Aorta (tissue), 5 donors: ENCODE data around the gene MACROH2A1. TPM values are rescaled to one million over a fixed set of nuclear protein-coding genes. Genes with fewer than 3 reads are reported as not detected.
A peak's percentile ranks its signal among the peaks of the same experiment; 100 is the strongest.

Experiments used
- ATAC-seq: fragments of 200-7000 bp; cut with Tn5 transposase; one replicate; pipeline ENCODE4 v1.9.1; 2022; ENCODE audit warnings: moderate library complexity; ENCODE audit not compliant: low FRiP score
- DNase-seq, 2 donors: peaks; one replicate each; pipeline ENCODE4 v3.0.0-alpha.2; 2020
- H3K27ac ChIP-seq, 2 donors: one replicate each; pipeline ENCODE4 v1.5.1; 2013; ENCODE audit warnings: low read length in 2 of 2, mild to moderate bottlenecking in 2 of 2, moderate library complexity in 2 of 2, control low read depth in 1 of 2, inconsistent platforms in 1 of 2, low read depth in 1 of 2
- H3K27me3 ChIP-seq, 2 donors: one replicate each; pipeline ENCODE4 v1.6.1; 2013; ENCODE audit warnings: control low read depth in 1 of 2, low read length in 1 of 2, mild to moderate bottlenecking in 1 of 2, moderate library complexity in 1 of 2; ENCODE audit not compliant: insufficient read depth in 2 of 2, control insufficient read depth in 1 of 2
- H3K36me3 ChIP-seq, 2 donors: one replicate each; pipeline ENCODE4 v1.6.1; 2013; ENCODE audit warnings: control low read depth in 1 of 2, low read length in 1 of 2, mild to moderate bottlenecking in 1 of 2; ENCODE audit not compliant: insufficient read depth in 2 of 2, control insufficient read depth in 1 of 2
- H3K4me1 ChIP-seq, 2 donors: one replicate each; pipeline ENCODE4 v1.6.1; 2013; ENCODE audit warnings: low read length in 2 of 2, control low read depth in 1 of 2, mild to moderate bottlenecking in 1 of 2, moderate library complexity in 1 of 2; ENCODE audit not compliant: insufficient read depth in 2 of 2, control insufficient read depth in 1 of 2
- H3K4me3 ChIP-seq, 2 donors: one replicate each; pipeline ENCODE4 v1.5.1; 2013; ENCODE audit warnings: low read length in 2 of 2, control low read depth in 1 of 2, mild to moderate bottlenecking in 1 of 2
- H3K9me3 ChIP-seq: one replicate; pipeline ENCODE4 v1.6.1; 2013; ENCODE audit warnings: mild to moderate bottlenecking, low read length; ENCODE audit not compliant: control insufficient read depth
- WGBS, 2 donors: extraction: QIAGEN DNeasy Blood & Tissue Kit; methylation state at CpG; one replicate each; pipeline ENCODE4 v1.1.7; 2013; 5-methylcytosine and 5-hydroxymethylcytosine counted together
- intact Hi-C, 2 donors: fragments of 100-400 bp; cut with DNase I; formaldehyde crosslinking; loops; one replicate each; pipeline versions ENCODE4 v1.14.2 to v1.15.0; 2022
- polyA plus RNA-seq, 2 donors: library from polyadenylated mRNA; stranded (reverse); fragments of 200-250 nt; gene quantifications; one replicate each; pipeline ENCODE4 v1.2.3, GENCODE V29; 2013
- total RNA-seq, 2 donors: library from RNA; stranded (reverse); fragmentation: NEBNext Ultra II Directional; extraction: Animal tissue kit (Norgen Biotek cat#: 25700); gene quantifications; one replicate each; pipeline ENCODE4 v1.2.1, GENCODE V29; 2021
- donor health status: healthy with polysubstance abuse.
- donor health status: Bipolar disorder and iron deficiency.
- donor health status: DM: no; HTN: no; CAD: no.
- donor health status: DM: no; HTN: no; CAD: no.
- donor health status: DM: yes; HTN: yes; CAD: no.

The MACROH2A1 gene
- total and polyA plus RNA-seq, 4 donors = 79.6 to 113 (median 106) TPM

- intact Hi-C loops = loop anchor here in 1 of 2 donors (10.0 kb wide), 1 partner anchor 295 kb away; no protein-coding TSS in a partner anchor
- Histone ChIP-seq H3K9me3 (no peaks in the 10 kb centered on the region), H3K4me3 (no peak overlapping the region), H3K27ac (no peak overlapping the region), H3K4me1 (no peaks in the 10 kb centered on the region), H3K27me3 (no peaks in the 10 kb centered on the region), H3K36me3 (peaks cover 0 to 15% of the 10 kb centered on the region in 2 donors)
- 79 to 90% methylated on average over 4 of the region's 4 CpGs for WGBS, 2 donors
- DNase-seq (peak in 1 of 2 donors; percentile 20), ATAC-seq (no peak)
Observed at GRCh38 chr5:135339623-135340022, 59.4 kb downstream of the MACROH2A1 start.

GRCh38 chr5:135339189-135339588, 59.8 kb downstream of the MACROH2A1 start:
- 94 to 95% methylated on average over 5 of the region's 5 CpGs for WGBS, 2 donors
- Histone ChIP-seq H3K9me3 (no peaks in the 10 kb centered on the region), H3K4me1 (no peaks in the 10 kb centered on the region), H3K27ac (no peak overlapping the region), H3K27me3 (no peaks in the 10 kb centered on the region), H3K4me3 (no peak overlapping the region), H3K36me3 (peaks cover 0 to 15% of the 10 kb centered on the region in 2 donors)
- peak in 1 of 2 donors; percentile 48 for DNase-seq
- no peak for ATAC-seq
- intact Hi-C loops = loop anchor here in 1 of 2 donors (10.0 kb wide), 1 partner anchor 294 kb away; no protein-coding TSS in a partner anchor

GRCh38 chr5:135337064-135337463, 62.0 kb downstream of the MACROH2A1 start:
- no peaks in the 10 kb centered on the region for H3K4me1 ChIP-seq
- no peaks in the 10 kb centered on the region for H3K27me3 ChIP-seq
- peaks cover 0 to 11% of the 10 kb centered on the region in 2 donors for H3K36me3 ChIP-seq
- peak in 1 of 2 donors; percentile 52 for DNase-seq
- 38 to 40% methylated on average over 4 of the region's 4 CpGs for WGBS, 2 donors
- intact Hi-C loops = loop anchor here in 1 of 2 donors (10.0 kb wide), 1 partner anchor 292 kb away; no protein-coding TSS in a partner anchor
- H3K27ac ChIP-seq = no peak overlapping the region
- no peaks in the 10 kb centered on the region for H3K9me3 ChIP-seq
- no peak overlapping the region for H3K4me3 ChIP-seq
- ATAC-seq = no peak

- intact Hi-C loops = loop anchor here in 1 of 2 donors (10.0 kb wide), 1 partner anchor 290 kb away; no protein-coding TSS in a partner anchor
- Histone ChIP-seq H3K27ac (no peak overlapping the region), H3K4me1 (no peaks in the 10 kb centered on the region), H3K9me3 (no peaks in the 10 kb centered on the region), H3K4me3 (no peak overlapping the region), H3K36me3 (peaks cover 0 to 10% of the 10 kb centered on the region in 2 donors), H3K27me3 (no peaks in the 10 kb centered on the region)
- 63% methylated on average over 13 of the region's 13 CpGs for WGBS, 2 donors
- DNase-seq = peak in 1 of 2 donors; percentile 53
- ATAC-seq = no peak
Observed at GRCh38 chr5:135335031-135335828, 63.8 kb downstream of the MACROH2A1 start.

GRCh38 chr5:135333732-135334515, 65.1 kb downstream of the MACROH2A1 start:
- H3K27ac ChIP-seq = no peak overlapping the region

GRCh38 chr5:135332519-135333150, 66.4 kb downstream of the MACROH2A1 start:
- no peaks in the 10 kb centered on the region for H3K9me3 ChIP-seq
- no peak overlapping the region for H3K27ac ChIP-seq
- H3K27me3 ChIP-seq = no peaks in the 10 kb centered on the region
- peaks cover 0 to 3% of the 10 kb centered on the region in 2 donors for H3K36me3 ChIP-seq
- WGBS, 2 donors = 19 to 29% methylated on average over 5 of the region's 5 CpGs
- ATAC-seq (no peak), DNase-seq (no peak)
- H3K4me1 ChIP-seq = no peaks in the 10 kb centered on the region
- intact Hi-C loops = loop anchor here (5.0 to 10.0 kb wide), 2 partner anchors 140 to 288 kb away; no protein-coding TSS in a partner anchor
- no peak overlapping the region for H3K4me3 ChIP-seq

More at GRCh38 chr5:135333732-135334515, 65.1 kb downstream of the MACROH2A1 start:
- no peaks in the 10 kb centered on the region for H3K4me1 ChIP-seq
- DNase-seq (peak in 1 of 2 donors; percentile 64), ATAC-seq (no peak)
- H3K4me3 ChIP-seq = no peak overlapping the region
- H3K9me3 ChIP-seq = no peaks in the 10 kb centered on the region
- WGBS, 2 donors = 37 to 45% methylated on average over 10 of the region's 10 CpGs
- intact Hi-C loops = loop anchor here (5.0 to 10.0 kb wide), 2 partner anchors 142 to 289 kb away; no protein-coding TSS in a partner anchor
- H3K36me3 ChIP-seq = peaks cover 0 to 4% of the 10 kb centered on the region in 2 donors
- no peaks in the 10 kb centered on the region for H3K27me3 ChIP-seq

GRCh38 chr5:135331612-135332011, 67.4 kb downstream of the MACROH2A1 start:
- intact Hi-C loops = loop anchor here (5.0 to 10.0 kb wide), 2 partner anchors 139 to 287 kb away; no protein-coding TSS in a partner anchor
- whole genome bisulfite sequencing, 2 donors = 80% methylated on average over 3 of the region's 3 CpGs
- ATAC-seq = no peak
- Histone ChIP-seq H3K9me3 (no peaks in the 10 kb centered on the region), H3K4me1 (no peaks in the 10 kb centered on the region), H3K27me3 (no peaks in the 10 kb centered on the region), H3K36me3 (no peaks in the 10 kb centered on the region), H3K27ac (no peak overlapping the region), H3K4me3 (no peak overlapping the region)
- no peak for DNase-seq

- Histone ChIP-seq H3K4me1 (no peaks in the 10 kb centered on the region), H3K27ac (no peak overlapping the region), H3K9me3 (no peaks in the 10 kb centered on the region), H3K4me3 (no peak overlapping the region), H3K27me3 (no peaks in the 10 kb centered on the region), H3K36me3 (no peaks in the 10 kb centered on the region)
- DNase-seq = no peak
- WGBS, 2 donors = 68 to 76% methylated on average over 3 of the region's 3 CpGs
- intact Hi-C loops = loop anchor here (5.0 to 10.0 kb wide), 2 partner anchors 138 to 286 kb away; no protein-coding TSS in a partner anchor
- ATAC-seq = no peak
Observed at GRCh38 chr5:135330798-135331096, 68.3 kb downstream of the MACROH2A1 start.
